Kidney (tissue), 2 donors: Measurements from ENCODE around the gene SSR4. TPM values are rescaled to one million over a fixed set of nuclear protein-coding genes. Genes with fewer than 3 reads are reported as not detected.

Source experiments
- polyA plus RNA-seq: library from polyadenylated mRNA; stranded (reverse); fragments of 350-450 nt; fragmentation: Illumina TruSeq; extraction: RNeasy Lipid Tissue Mini Kit (QIAGEN cat#74804); gene quantifications from one replicate; pipeline ENCODE4 v1.2.3, GENCODE V29; 2014; ENCODE audit warnings: low read depth, low replicate concordance; ENCODE audit not compliant: insufficient read depth
- total RNA-seq: library from RNA; stranded (reverse); fragmentation: NEBNext Ultra II Directional; extraction: Animal tissue kit (Norgen Biotek cat#: 25700); gene quantifications from one replicate; pipeline ENCODE4 v1.2.1, GENCODE V29; 2021
- donor health status: DM: yes; HTN: yes; CAD: no.

SSR4 gene
- total and polyA plus RNA-seq, 2 donors from 2014 or later, result 226 to 473 TPM

Other genes starting within 250 kb of the SSR4 start
- 14.6 TPM for gene CCNQ, start 195.5 kb upstream of the SSR4 start, total RNA-seq
- 35.4 TPM for gene CCNQ, start 195.5 kb upstream of the SSR4 start, polyA plus RNA-seq
- 4.7 TPM for gene DUSP9, start 147.5 kb upstream of the SSR4 start, total RNA-seq
- 81.4 TPM for gene DUSP9, start 147.5 kb upstream of the SSR4 start, polyA plus RNA-seq
- 1.5 TPM for gene PNCK, start 120.9 kb upstream of the SSR4 start, total RNA-seq
- 5.5 TPM for gene PNCK, start 120.9 kb upstream of the SSR4 start, polyA plus RNA-seq
- gene SLC6A8, start 106.7 kb upstream of the SSR4 start, total RNA-seq, result 110 TPM
- 79.7 TPM for gene SLC6A8, start 106.7 kb upstream of the SSR4 start, polyA plus RNA-seq
- 218 TPM for gene BCAP31, start 70.3 kb upstream of the SSR4 start, total RNA-seq
- gene BCAP31, start 70.3 kb upstream of the SSR4 start, polyA plus RNA-seq, result 246 TPM
- gene ABCD1, start 69.8 kb upstream of the SSR4 start, total RNA-seq, result 13.7 TPM
- 5.2 TPM for gene ABCD1, start 69.8 kb upstream of the SSR4 start, polyA plus RNA-seq
- 5.6 TPM for gene PLXNB3, start 30.4 kb upstream of the SSR4 start, total RNA-seq
- gene PLXNB3, start 30.4 kb upstream of the SSR4 start, polyA plus RNA-seq, result 2.2 TPM
- gene SRPK3, start 13.6 kb upstream of the SSR4 start, total RNA-seq, result 1.1 TPM
- gene SRPK3, start 13.6 kb upstream of the SSR4 start, polyA plus RNA-seq, result 0.58 TPM
- gene IDH3G, start 293 bp upstream of the SSR4 start, total RNA-seq, result 62.1 TPM
- 100 TPM for gene IDH3G, start 293 bp upstream of the SSR4 start, polyA plus RNA-seq
- gene PDZD4, start 35.9 kb downstream of the SSR4 start, total RNA-seq, result 7.0 TPM
- 4.7 TPM for gene PDZD4, start 35.9 kb downstream of the SSR4 start, polyA plus RNA-seq
- gene L1CAM, start 91.5 kb downstream of the SSR4 start, total RNA-seq, result 71.9 TPM
- 26.1 TPM for gene L1CAM, start 91.5 kb downstream of the SSR4 start, polyA plus RNA-seq
- 2.3 TPM for gene AVPR2, start 110.0 kb downstream of the SSR4 start, total RNA-seq
- 22.1 TPM for gene AVPR2, start 110.0 kb downstream of the SSR4 start, polyA plus RNA-seq
- 73.0 TPM for gene ARHGAP4, start 131.6 kb downstream of the SSR4 start, total RNA-seq
- gene ARHGAP4, start 131.6 kb downstream of the SSR4 start, polyA plus RNA-seq, result 38.3 TPM
- gene NAA10, start 140.4 kb downstream of the SSR4 start, total RNA-seq, result 79.3 TPM
- gene NAA10, start 140.4 kb downstream of the SSR4 start, polyA plus RNA-seq, result 120 TPM
- 22.9 TPM for gene RENBP, start 150.0 kb downstream of the SSR4 start, total RNA-seq
- gene RENBP, start 150.0 kb downstream of the SSR4 start, polyA plus RNA-seq, result 78.2 TPM
- 54.6 TPM for gene HCFC1, start 177.2 kb downstream of the SSR4 start, total RNA-seq
- gene HCFC1, start 177.2 kb downstream of the SSR4 start, polyA plus RNA-seq, result 13.5 TPM
- gene TMEM187, start 178.1 kb downstream of the SSR4 start, total RNA-seq, result 9.6 TPM
- gene TMEM187, start 178.1 kb downstream of the SSR4 start, polyA plus RNA-seq, result 12.4 TPM
- 85.3 TPM for gene IRAK1, start 225.2 kb downstream of the SSR4 start, total RNA-seq
- 46.6 TPM for gene IRAK1, start 225.2 kb downstream of the SSR4 start, polyA plus RNA-seq